GM18526 (cell line): ENCODE results near the gene NECTIN1.

Source experiments
- POLR2A ChIP-seq: IDR thresholded peaks from 3 replicates; pipeline ENCODE4 v1.6.1; 2011; ENCODE audit not compliant: insufficient read length; ENCODE audit errors: extremely low read depth

The NECTIN1 gene

DNA sequence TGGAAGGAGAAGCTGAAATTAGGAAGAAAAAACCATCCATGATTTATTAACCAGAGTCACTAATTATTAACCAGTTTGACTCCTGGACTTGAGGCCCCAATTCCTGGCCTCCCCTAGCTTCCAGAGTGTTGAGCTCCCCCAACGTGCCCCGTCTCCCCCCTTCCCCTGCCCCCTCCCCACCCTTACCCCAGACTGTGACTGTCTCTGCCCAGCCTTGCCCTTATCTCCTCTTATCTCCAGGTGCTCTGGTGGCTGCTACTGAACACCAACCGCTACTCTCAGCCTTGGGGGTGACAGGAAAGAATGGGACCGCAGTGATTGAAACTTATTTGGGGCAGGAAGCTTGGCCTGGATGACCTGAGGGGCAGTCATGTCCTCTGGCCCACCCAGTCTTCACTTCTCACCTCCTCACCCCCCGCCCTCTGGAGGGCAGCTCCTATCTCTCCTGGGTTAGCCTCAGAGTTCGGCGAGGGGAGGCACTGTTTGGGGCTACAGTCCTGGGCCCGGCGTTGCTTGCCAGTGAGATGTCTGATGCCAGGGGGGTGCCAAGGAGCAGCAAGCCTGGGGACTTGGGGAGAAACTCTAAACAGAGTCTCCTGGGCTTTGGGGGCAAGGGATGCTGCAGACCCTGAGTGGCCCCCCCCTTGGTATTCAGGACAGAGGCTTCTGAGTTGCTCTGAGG is 15.5 kb downstream of the NECTIN1 start:
- TF ChIP-seq POLR2A, result no peak

DNA sequence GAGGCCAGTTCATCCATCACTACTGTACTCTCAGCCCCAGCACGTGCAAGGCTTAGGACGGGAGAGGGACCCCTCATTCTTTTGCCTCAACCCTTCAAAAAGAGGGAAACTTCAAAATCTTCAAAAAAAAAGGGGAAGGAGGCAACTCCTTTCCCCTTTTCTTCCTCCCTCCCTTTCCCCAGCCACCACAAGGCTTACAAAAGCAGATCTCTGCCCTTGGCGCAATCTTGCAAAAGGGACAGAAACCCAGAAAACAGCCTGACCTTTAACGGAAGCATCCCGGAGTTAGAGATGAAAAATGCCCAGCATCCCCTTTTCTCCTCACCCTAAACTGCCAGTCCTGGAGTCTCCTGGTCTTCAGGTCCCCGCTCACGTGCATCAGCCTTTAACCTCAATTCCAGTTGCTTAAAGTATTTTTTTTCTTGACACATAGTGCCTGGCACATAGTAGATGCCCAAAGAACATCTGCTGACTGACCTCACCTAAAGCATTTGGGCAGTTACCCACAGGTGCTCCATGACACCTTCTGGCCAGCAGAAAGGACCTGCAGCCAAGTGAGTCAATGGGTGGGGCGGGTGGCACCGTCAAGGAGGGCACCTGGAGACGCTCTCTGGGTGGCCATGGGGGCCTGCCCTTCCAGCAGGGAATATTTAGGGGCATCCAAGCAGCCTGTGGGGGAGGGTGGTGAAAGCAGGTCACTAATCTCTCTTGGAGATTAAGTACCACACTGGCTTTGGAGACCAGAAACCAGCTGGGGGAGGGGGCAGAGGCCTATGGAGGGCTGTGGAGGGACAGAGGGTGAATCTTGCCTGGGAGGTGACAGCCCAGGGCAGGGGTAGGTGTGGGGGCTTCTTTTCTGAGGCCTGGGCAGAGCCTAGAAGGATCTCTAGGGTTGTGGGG is 16.3 kb downstream of the NECTIN1 start:
- no peak for TF ChIP-seq POLR2A

DNA sequence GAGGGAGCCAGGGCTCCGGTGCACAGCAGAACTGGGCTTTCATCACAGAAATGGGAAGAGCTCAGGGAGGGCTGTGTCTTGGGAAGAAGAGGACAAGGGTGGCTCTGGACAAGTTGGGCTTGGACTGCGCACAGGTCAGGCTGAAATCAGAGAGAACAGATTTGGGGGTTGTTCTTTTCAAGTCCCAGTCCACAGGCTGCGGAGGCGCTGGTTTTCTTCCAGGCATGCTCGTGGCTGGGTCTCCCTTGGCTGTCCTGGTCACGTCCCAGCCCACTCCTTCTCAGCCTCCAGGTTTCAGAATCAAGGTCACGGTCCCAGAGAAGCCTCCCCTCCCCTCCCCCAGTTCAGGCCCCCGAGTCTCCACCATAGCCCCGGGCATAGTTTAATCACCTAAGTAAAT is 17.0 kb downstream of the NECTIN1 start:
- TF ChIP-seq POLR2A, result no peak

DNA sequence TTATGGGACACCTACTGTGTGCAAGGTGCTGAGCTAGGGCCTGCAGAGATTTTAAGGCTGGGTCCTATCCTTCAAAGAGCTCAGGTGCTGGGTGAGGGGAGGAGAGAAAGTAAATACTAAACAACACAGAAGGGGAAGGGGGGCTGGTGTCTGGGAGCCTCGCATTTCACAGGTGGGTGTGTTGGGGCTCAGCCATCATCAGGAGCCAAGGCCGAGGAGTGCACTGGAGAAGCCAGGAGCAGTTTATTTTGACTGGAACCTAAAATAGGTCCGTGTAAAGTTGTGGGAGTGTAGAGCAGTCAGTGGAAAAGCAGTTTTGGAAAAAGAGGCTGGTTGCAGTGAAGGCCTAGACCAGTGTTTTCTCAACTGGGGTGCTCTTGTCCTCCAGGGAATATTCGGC is 17.5 kb downstream of the NECTIN1 start:
- no peak for TF ChIP-seq POLR2A

DNA sequence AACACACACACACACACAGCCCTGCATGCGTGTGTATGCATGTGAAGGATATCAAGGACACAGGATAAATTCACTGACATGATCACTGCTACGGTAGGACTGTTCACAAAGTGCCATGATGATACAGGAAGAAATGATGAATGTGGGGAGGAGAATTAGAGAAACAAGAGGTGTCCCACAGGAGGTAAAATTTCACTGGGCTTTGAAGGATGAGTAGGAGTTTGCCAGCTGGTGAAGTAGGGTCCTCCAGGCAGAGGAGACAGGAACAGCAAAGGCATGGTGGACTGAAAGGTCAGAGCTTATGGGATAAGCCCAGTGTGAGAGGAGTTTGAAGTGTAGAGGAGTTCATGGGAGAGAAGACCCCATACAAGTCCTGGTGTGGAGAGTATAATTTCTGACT is 18.6 kb downstream of the NECTIN1 start:
- no peak for TF ChIP-seq POLR2A

DNA sequence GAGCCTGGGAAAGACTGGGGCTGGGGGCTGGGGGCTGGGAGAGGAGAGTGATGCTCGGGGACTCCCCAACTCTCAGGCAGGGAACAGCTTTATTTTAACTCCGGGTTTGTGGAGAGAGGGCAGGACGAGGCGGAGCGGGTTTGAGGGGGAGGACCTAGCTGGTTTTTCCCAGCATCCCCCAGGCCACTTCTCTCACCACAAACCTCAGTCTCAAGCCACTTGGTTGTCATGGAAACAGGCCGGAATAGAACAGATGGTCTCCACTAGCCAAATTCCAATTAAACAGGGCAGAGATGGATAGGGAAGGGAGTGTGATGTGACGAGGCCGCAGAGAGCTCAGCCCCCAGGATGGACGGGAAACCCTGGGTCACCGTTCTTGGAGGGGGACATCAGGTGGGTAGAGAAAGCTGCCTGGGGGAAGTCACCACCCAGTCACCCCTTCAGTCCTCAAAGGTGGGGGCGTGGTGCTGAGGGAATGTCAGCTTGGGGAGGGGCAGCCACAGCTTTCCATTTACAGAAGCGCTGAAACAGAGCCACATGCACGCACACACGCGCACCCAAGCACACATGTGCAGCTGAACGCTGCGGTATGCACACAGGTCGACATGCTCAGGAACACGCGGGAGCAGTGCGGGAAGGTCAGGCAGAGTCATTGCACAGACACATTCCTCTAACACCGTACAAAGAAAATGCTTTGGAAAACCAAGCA is 19.2 kb downstream of the NECTIN1 start:
- no peak for TF ChIP-seq POLR2A

DNA sequence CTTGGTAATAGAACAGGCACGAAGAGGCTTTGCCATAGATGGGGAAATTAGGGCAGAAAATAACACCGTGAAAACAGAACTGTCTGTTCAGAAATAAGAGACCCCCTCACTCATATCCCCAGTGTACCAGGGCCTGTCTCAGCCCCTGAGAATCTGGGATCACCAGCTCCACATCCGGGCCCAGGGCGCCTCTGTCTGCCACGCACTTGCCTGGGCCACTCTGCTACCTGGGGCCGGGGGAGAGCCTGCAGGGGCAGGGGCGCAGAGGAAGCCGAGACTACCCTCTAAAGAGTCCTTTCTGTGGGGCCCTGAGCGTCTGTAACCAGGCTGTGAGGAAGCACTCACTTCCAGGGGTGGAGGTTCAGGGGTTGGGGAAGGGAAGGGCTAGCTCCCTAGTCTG is 19.8 kb downstream of the NECTIN1 start:
- no peak for TF ChIP-seq POLR2A

DNA sequence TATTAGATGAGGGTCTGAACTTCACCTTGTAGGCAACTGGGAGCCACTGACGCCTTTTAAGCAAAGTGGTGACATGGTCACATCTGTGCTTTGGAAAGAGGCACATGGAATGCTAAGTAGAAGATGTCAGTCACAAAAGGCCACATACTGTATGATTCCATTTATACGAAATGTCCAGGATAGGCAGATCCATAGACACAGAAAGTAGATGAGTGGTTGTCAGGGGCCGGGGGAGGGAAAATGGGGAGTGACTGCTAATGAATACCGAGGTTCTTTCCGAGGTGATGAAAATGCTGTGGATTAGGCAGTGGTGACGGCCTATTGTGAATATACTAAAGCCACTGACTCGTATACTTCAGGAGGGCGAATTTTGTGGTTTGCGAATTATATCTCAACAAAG is 20.6 kb downstream of the NECTIN1 start:
- no peak for TF ChIP-seq POLR2A

DNA sequence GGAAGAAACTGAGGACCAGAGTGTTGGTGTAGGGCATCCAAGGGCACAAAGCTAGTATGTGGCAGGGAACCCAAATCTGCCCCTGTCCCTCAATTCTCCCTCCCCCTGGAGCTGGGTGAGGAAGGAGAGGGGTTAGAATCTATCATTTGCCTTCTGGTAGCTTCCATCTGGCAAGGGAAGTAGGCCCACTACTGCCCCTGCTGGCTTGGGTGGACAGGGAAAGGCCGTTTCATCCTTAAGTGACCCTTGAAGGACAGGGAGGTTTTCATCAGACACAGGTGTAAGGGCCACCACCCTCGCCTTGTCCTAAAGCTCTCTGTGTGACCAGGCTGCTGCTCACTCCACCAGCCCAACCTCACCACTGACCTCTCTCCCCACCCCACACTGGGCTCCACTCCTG is 22.1 kb downstream of the NECTIN1 start:
- TF ChIP-seq POLR2A, result no peak

DNA sequence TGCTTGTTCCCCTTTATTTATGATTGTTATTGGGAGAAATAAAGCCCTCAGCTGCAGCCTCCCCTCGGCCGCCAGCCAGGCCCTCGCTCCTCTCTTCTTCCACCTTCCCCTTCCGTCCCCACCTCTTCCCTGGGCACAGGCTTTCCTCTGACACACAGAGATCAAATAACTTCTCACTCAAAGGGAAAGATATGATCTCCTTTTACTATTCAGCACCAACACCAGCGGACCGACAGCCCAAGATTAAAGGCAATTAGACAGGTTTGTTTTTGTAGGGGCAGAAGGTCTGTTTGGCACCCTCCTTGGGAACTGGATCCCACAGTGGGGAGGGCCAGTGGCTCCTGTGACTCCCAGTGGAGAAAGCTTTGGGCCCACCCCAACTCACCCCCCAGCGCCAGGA is 23.0 kb downstream of the NECTIN1 start:
- TF ChIP-seq POLR2A, result no peak

DNA sequence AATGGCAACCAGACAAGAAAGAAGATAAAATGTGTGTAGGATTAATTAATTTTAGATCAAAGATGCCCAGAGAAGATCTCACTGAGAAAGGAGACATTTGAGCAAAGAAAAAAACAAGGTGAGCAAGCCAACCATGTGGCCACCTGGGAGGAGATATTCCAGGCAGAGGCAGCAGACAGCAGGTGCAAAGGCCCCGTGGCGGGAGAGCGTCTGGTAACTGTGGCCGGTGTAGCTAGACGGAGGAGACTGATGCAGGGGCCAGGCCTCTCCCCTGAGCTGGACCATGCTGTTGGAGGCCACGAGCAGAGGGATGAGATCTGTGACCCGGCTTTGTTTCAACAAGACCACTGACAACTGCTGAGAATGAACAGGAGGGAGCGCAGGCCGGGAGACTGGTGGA is 23.6 kb downstream of the NECTIN1 start:
- TF ChIP-seq POLR2A, result no peak

DNA sequence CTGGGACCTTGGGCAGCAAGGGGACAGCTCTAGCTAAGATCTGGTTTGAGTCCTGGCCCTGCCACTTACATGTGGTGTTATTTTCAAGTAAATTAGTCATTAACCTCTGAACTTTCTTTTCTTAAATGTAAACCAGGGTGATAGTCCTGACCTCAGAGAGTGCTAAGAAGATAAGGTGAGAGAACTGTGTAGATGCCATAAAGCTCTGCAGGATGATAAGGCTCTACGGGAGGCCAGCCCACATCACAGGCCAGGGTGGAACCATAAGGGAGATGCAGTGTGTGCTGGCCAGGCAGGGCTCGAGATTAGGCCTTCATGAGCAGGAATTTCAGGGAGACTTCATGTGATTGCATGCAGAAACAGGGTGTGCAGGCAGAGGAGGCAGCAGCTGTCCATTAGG is 24.2 kb downstream of the NECTIN1 start:
- no peak for TF ChIP-seq POLR2A

DNA sequence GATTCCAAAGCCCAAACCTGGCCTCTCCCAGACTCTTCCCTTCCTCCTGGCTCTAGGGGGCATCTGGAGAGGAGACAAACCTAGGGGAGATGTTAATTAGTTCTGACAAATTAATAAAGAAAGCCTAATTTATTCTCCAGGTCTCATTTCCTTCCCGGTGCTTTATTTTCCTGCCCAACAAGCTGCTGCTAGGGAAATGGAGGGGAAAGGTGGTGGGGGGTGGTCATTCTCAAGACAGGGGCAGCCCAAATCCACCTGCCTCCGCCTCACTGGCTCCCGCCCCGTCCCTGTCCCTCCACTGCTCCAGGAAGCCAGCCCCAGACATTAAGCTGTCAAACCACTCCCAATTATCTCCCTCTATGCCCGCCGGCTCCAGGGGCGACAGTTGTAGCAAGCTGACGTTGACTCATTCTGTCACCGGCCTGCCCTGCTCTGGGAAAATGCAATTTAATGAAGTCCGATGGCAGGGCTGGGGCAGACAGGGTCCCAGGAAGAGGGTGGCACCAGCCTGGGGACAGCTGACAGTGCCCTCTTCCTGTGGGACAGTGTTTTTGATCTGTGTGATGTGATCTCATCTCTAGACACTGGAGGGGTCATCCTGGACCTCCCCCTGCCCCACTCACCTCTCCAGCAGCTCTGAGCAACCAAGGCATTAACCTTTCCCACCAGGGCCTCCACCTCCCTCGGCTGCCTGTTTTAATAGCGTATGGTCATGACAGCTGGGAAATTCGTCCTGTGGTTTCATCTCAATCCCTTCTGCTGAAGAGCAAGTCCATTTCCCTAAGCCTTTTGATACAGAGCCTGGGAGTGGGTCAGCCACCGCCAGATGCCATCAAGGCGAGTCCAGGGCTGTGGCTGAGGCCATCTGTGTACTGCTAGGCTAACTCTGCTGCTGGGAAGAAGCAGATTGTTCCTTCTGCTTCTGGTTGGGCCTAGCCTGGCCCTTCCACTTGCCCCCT is 27.1 kb downstream of the NECTIN1 start:
- TF ChIP-seq POLR2A, result no peak

DNA sequence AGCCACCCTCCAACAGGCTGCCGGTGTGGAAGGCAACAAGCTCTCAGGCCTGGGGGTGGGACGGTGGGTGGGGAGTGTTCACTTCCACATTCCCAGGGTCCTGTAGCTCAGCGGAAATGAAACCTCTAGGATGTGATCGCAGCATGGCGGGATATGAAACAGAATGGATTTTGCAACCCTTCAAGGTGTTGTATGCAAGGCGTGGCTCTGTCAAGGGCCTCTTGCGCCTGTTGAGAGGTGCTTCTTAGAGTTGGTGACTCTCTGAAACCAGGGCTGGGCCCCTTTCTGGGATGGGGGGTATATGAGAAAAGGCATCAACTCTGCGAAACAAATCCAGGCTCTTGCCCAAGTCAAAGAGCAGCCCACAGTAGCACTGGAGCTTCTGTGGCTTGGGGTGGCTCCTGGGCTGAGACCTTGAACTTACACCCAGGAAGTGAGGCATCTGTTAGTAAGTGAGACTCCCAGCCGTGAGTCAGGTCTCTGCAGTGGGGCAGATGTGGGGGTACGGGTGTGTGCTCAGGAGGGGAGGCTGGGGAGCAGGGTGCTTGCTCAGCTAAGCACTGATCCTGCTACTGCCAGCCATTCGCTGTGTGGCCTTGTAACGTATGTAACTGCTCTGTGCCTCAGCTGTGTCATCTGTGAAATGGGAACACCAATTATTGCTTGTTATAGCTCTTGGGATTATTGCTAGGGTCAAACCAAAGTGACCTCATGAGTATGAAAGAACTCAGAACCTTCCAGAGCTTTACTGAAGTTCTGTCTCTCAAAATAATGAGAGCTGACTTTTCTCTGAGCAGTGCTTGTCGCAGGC is 28.3 kb downstream of the NECTIN1 start:
- no peak for TF ChIP-seq POLR2A

DNA sequence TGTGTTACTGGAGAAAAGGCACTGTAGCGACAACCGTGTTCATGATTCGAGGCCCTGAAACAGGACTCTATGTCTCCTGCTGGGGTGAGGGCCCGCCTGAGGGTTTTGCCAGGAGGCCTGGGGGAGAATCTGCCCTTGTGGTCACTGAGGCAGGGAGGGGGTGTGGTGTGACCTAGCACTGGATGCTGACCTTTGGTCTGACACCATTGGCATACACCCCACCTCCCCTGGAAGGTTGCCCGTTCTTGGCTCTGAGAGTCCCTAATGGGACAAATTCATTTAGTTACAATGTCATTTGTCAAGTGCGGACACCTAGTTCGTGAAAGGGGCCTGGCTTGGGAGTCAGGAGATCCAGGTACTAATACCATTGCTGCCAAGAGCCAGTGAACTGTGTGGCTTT is 29.0 kb downstream of the NECTIN1 start:
- no peak for TF ChIP-seq POLR2A

DNA sequence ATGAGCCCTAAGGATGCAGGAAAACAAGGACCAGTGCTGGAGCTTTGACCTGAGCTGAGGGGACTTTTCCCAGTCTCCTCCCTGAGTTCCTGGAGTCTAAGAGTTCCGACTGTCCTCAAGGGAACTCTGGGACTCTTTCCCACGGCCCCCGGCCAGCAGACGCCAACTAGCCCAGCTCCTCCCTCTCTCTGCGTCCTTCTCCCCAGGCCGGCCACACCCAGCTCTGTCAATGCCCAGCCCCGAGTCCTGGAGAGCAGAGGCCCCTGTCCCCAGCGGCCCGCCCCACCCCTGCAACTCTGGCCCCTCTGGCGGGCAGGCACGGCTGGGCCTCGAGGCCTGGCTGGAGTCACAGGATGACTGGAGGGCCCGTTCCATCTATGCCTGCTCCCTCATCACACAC is 29.8 kb downstream of the NECTIN1 start:
- no peak for TF ChIP-seq POLR2A
